Kidney (tissue), 14 donors: ENCODE results near the gene NPVF. TPM values are rescaled to one million over a fixed set of nuclear protein-coding genes. Genes with fewer than 3 reads are reported as not detected.

ENCODE experiments used
- DNase-seq, 5 donors: peaks; one replicate each; pipeline ENCODE4 v3.0.0-alpha.2; 2013 to 2020
- FAIRE-seq: peaks from 2 replicates; lab custom pipeline; 2012; peaks lifted over from hg19 to GRCh38; lab: Jason Lieb, UNC
- H3K27ac ChIP-seq, 2 donors: one replicate each; pipeline ENCODE4 v1.7.0; 2013; ENCODE audit warnings: low read depth in 2 of 2, low read length in 2 of 2, inconsistent platforms in 1 of 2
- H3K27me3 ChIP-seq: one replicate; pipeline ENCODE4 v1.7.1; 2013; ENCODE audit warnings: low read length, inconsistent platforms; ENCODE audit not compliant: control insufficient read depth, insufficient read depth
- H3K36me3 ChIP-seq, 3 donors: one replicate each; pipeline versions ENCODE4 v1.7.0 to v1.7.1; 2013; ENCODE audit warnings: low read length in 3 of 3, control low read depth in 1 of 3, inconsistent platforms in 1 of 3; ENCODE audit not compliant: insufficient read depth in 3 of 3, control insufficient read depth in 2 of 3
- H3K4me1 ChIP-seq, 3 donors: one replicate each; pipeline versions ENCODE4 v1.7.0 to v1.7.1; 2013; ENCODE audit warnings: low read length in 3 of 3, inconsistent platforms in 1 of 3, low read depth in 1 of 3; ENCODE audit not compliant: control insufficient read depth in 2 of 3, insufficient read depth in 2 of 3
- H3K4me3 ChIP-seq, 3 donors: one replicate each; pipeline versions ENCODE4 v1.7.0 to v1.8.1; 2013; ENCODE audit warnings: low read length in 3 of 3, control low read depth in 1 of 3, inconsistent platforms in 1 of 3
- H3K9ac ChIP-seq, 3 donors: one replicate each; pipeline versions ENCODE4 v1.7.0 to v1.7.1; 2013; ENCODE audit warnings: low read length in 3 of 3, control low read depth in 1 of 3, inconsistent platforms in 1 of 3
- H3K9me3 ChIP-seq, 3 donors: one replicate each; pipeline versions ENCODE4 v1.7.0 to v1.7.1; 2013; ENCODE audit warnings: low read length in 3 of 3, control low read depth in 1 of 3, inconsistent platforms in 1 of 3; ENCODE audit not compliant: control insufficient read depth in 2 of 3, insufficient read depth in 1 of 3
- intact Hi-C: fragments of 100-400 bp; cut with DNase I; formaldehyde crosslinking; loops from one replicate; pipeline ENCODE4 v1.11.1; 2022
- polyA plus RNA-seq: library from polyadenylated mRNA; stranded (reverse); fragments of 350-450 nt; fragmentation: Illumina TruSeq; extraction: RNeasy Lipid Tissue Mini Kit (QIAGEN cat#74804); gene quantifications from one replicate; pipeline ENCODE4 v1.2.3, GENCODE V29; 2014; ENCODE audit warnings: low read depth, low replicate concordance; ENCODE audit not compliant: insufficient read depth
- total RNA-seq: library from RNA; stranded (reverse); fragmentation: NEBNext Ultra II Directional; extraction: Animal tissue kit (Norgen Biotek cat#: 25700); gene quantifications from one replicate; pipeline ENCODE4 v1.2.1, GENCODE V29; 2021
- TF ChIP-seq, protein P1 (sequence below): IDR thresholded peaks from 3 replicates; pipeline ENCODE4 v1.5.1; 2012; ENCODE audit warnings: mild to moderate bottlenecking, moderate library complexity, borderline replicate concordance; ENCODE audit not compliant: insufficient read depth; ENCODE audit errors: extremely low read depth
- donor health status: control.
- donor health status: control.
- donor health status: control.
- donor health status: control.
- donor health status: control.
- donor health status: DM: yes; HTN: yes; CAD: no.
- donor health status: Normal renal cell carcinoma (clear cell type).

NPVF gene
- total and polyA plus RNA-seq, 2 donors from 2014 or later = not detected

DNA sequence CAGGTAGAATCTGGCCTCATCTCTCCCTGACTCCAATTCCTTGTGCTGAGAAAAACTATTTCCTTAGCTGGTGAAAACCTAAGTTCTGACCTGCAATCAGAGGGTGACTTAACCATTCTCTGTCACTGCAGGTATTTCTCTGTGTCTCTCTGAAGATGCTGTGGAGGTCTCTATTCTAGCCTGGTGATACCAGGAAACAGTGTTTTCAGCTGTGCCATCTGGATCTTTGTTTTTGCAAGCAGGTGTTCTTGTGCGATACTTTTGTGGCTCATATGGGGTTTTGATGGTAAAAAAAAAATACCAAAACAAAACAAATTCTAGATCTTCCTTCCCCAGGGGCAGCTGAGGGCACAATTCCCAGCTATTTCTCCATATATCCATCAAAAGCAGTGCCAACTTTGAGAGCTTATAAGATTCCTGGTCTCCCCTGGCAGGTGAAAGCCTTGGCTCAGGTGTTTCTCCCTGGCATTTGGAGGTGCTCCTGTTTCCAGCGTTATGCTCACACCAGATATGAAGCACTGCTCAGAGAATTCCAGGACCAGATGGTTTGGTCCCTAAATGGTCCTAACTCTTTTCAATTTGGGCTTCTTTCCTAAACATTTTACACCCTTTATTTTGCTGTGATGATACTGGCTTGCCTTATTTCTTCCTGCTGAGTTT, 9.9 kb upstream of the NPVF start:
- Histone ChIP-seq H3K27me3 (no peaks in the 10 kb centered on the region), H3K36me3 (no peaks in the 10 kb centered on the region), H3K9ac (no peak overlapping the region), H3K9me3 (no peaks in the 10 kb centered on the region), H3K4me3 (no peak overlapping the region), H3K27ac (no peak overlapping the region), H3K4me1 (no peaks in the 10 kb centered on the region)
- no peak for DNase-seq
- TF ChIP-seq, protein P1, sequence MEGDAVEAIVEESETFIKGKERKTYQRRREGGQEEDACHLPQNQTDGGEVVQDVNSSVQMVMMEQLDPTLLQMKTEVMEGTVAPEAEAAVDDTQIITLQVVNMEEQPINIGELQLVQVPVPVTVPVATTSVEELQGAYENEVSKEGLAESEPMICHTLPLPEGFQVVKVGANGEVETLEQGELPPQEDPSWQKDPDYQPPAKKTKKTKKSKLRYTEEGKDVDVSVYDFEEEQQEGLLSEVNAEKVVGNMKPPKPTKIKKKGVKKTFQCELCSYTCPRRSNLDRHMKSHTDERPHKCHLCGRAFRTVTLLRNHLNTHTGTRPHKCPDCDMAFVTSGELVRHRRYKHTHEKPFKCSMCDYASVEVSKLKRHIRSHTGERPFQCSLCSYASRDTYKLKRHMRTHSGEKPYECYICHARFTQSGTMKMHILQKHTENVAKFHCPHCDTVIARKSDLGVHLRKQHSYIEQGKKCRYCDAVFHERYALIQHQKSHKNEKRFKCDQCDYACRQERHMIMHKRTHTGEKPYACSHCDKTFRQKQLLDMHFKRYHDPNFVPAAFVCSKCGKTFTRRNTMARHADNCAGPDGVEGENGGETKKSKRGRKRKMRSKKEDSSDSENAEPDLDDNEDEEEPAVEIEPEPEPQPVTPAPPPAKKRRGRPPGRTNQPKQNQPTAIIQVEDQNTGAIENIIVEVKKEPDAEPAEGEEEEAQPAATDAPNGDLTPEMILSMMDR = no peak
- intact Hi-C loops = no loop called here
- FAIRE-seq = no peak

GRCh38 chr7:25235471-25235870, 7.2 kb upstream of the NPVF start:
- FAIRE-seq = no peak
- TF ChIP-seq, protein P1 = no peak
- no peaks in the 10 kb centered on the region for H3K27me3 ChIP-seq
- H3K9me3 ChIP-seq = peaks cover 0 to 4% (median 0%) of the 10 kb centered on the region in 3 donors
- no peak overlapping the region for H3K4me3 ChIP-seq
- no peak overlapping the region for H3K27ac ChIP-seq
- no peak overlapping the region for H3K9ac ChIP-seq
- no peaks in the 10 kb centered on the region for H3K4me1 ChIP-seq
- H3K36me3 ChIP-seq = no peaks in the 10 kb centered on the region
- intact Hi-C loops = no loop called here
- DNase-seq = no peak

GRCh38 chr7:25234336-25234735, 6.0 kb upstream of the NPVF start:
- no peak for DNase-seq
- TF ChIP-seq, protein P1 = no peak
- Histone ChIP-seq H3K27me3 (no peaks in the 10 kb centered on the region), H3K27ac (no peak overlapping the region), H3K4me3 (no peak overlapping the region), H3K9me3 (peaks cover 0 to 4% (median 0%) of the 10 kb centered on the region in 3 donors), H3K36me3 (no peaks in the 10 kb centered on the region), H3K9ac (no peak overlapping the region), H3K4me1 (no peaks in the 10 kb centered on the region)
- intact Hi-C loops = no loop called here
- FAIRE-seq = no peak
